H1 (cell line): ENCODE results near the gene MEFV. TPM values are rescaled to one million over a fixed set of nuclear protein-coding genes. Genes with fewer than 3 reads are reported as not detected.

Experiments used
- CTCF ChIA-PET: fragments of 300-600 bp; sonication (Branson Sonifier 250); formaldehyde crosslinking; loops from one replicate; lab custom pipeline; 2021; ENCODE audit not compliant: partially characterized antibody; lab: Charles Lee
- POLR2A ChIA-PET: fragments of 300-600 bp; sonication (Branson Sonifier 250); formaldehyde crosslinking; loops from one replicate; lab custom pipeline; 2021; ENCODE audit warnings: inconsistent platforms; ENCODE audit not compliant: partially characterized antibody; lab: Charles Lee
- DNase-seq, 2 experiments: peaks; one replicate each; pipeline versions ENCODE4 v3.0.0 to v3.0.0-alpha.2; 2010 to 2022; ENCODE audit warnings: low spot score in 2 of 2, low read depth in 1 of 2, mixed read lengths in 1 of 2
- FAIRE-seq: peaks from 2 replicates; lab custom pipeline; 2011; peaks lifted over from hg19 to GRCh38; lab: Jason Lieb, UNC
- H2AFZ ChIP-seq: 2 replicates; pipeline ENCODE4 v1.8.1; 2012; ENCODE audit warnings: low read length, inconsistent platforms
- H2AK5ac ChIP-seq: 2 replicates; pipeline ENCODE4 v1.6.1; 2013; ENCODE audit warnings: low read depth, low read length
- H2BK120ac ChIP-seq: replicated peaks from 2 replicates; pipeline ENCODE3; 2013; ENCODE audit warnings: low read depth, low read length, inconsistent platforms
- H2BK12ac ChIP-seq: 2 replicates; pipeline ENCODE4 v1.6.1; 2013; ENCODE audit warnings: low read depth, low read length
- H2BK15ac ChIP-seq: 2 replicates; pipeline ENCODE4 v1.6.1; 2013; ENCODE audit warnings: low read length
- H2BK20ac ChIP-seq: 2 replicates; pipeline ENCODE4 v1.6.1; 2013; ENCODE audit warnings: low read length
- H2BK5ac ChIP-seq: 2 replicates; pipeline ENCODE4 v1.6.1; 2013; ENCODE audit warnings: low read depth, low read length
- H3K14ac ChIP-seq: 2 replicates; pipeline ENCODE4 v1.6.1; 2013; ENCODE audit warnings: inconsistent platforms; ENCODE audit not compliant: insufficient read length
- H3K18ac ChIP-seq: 2 replicates; pipeline ENCODE4 v1.6.1; 2013; ENCODE audit warnings: low read length; ENCODE audit errors: extremely low read depth
- H3K23ac ChIP-seq: 2 replicates; pipeline ENCODE4 v1.6.1; 2013; ENCODE audit warnings: inconsistent platforms; ENCODE audit not compliant: insufficient read length
- H3K23me2 ChIP-seq: 2 replicates; pipeline ENCODE4 v1.6.1; 2013; ENCODE audit warnings: low read depth, low read length
- H3K27ac ChIP-seq: 2 replicates; pipeline ENCODE4 v1.6.1; 2011; ENCODE audit warnings: low read depth, low read length, inconsistent platforms
- H3K27me3 ChIP-seq, 4 experiments: replicated peaks in 1 of 4; 1 replicate in 1 of 4; 2 replicates in 3 of 4; pipeline versions ENCODE4 v1.6.1 to v1.8.1; 2011 to 2013; ENCODE audit warnings: low read length in 3 of 4, mild to moderate bottlenecking in 3 of 4, inconsistent platforms in 2 of 4, mixed read lengths in 2 of 4, moderate library complexity in 1 of 4; ENCODE audit not compliant: control insufficient read depth in 3 of 4, insufficient read depth in 3 of 4; ENCODE audit errors: extremely low read depth in 1 of 4
- H3K36me3 ChIP-seq, 4 experiments: 2 replicates each; pipeline versions ENCODE4 v1.6.1 to v1.8.1; 2011 to 2013; ENCODE audit warnings: mild to moderate bottlenecking in 4 of 4, low read length in 3 of 4, moderate library complexity in 2 of 4, control low read depth in 1 of 4, inconsistent platforms in 1 of 4; ENCODE audit not compliant: insufficient read depth in 4 of 4, control insufficient read depth in 2 of 4
- H3K4ac ChIP-seq: replicated peaks from 2 replicates; pipeline ENCODE3; 2013; ENCODE audit warnings: low read length, low read depth, mixed read lengths, inconsistent platforms; ENCODE audit not compliant: insufficient read length
- H3K4me1 ChIP-seq, 4 experiments: replicated peaks in 1 of 4; 1 replicate in 1 of 4; 2 replicates in 3 of 4; pipeline versions ENCODE4 v1.6.1 to v1.8.1; 2011 to 2013; ENCODE audit warnings: low read length in 3 of 4, inconsistent platforms in 2 of 4, mixed read lengths in 1 of 4; ENCODE audit not compliant: insufficient read depth in 4 of 4, control insufficient read depth in 3 of 4
- H3K4me2 ChIP-seq, 2 experiments: 2 replicates each; pipeline versions ENCODE4 v1.6.1 to v1.8.1; 2011 to 2013; ENCODE audit warnings: low read depth in 2 of 2, low read length in 2 of 2, control low read depth in 1 of 2, inconsistent platforms in 1 of 2, mild to moderate bottlenecking in 1 of 2; ENCODE audit not compliant: insufficient read depth in 1 of 2
- H3K4me3 ChIP-seq, 4 experiments: fragments of 200-600, 300-600 bp in 1 of 4; sonication (generic), shearing (Covaris generic), sonication (Bioruptor Twin) in 1 of 4; 2 replicates each; pipeline versions ENCODE4 v1.5.1 to v1.8.1; 2011 to 2016; ENCODE audit warnings: low read length in 4 of 4, low read depth in 3 of 4, control low read depth in 2 of 4, inconsistent platforms in 2 of 4, mild to moderate bottlenecking in 2 of 4, mixed read lengths in 1 of 4, moderate library complexity in 1 of 4; ENCODE audit not compliant: insufficient read depth in 2 of 4; ENCODE audit errors: extremely low read depth in 1 of 4
- H3K56ac ChIP-seq: replicated peaks from 2 replicates; pipeline ENCODE3; 2013; ENCODE audit warnings: low read depth, mild to moderate bottlenecking, mixed read lengths, low read length, inconsistent platforms; ENCODE audit not compliant: insufficient read length
- H3K79me1 ChIP-seq: 2 replicates; pipeline ENCODE4 v1.6.1; 2013; ENCODE audit warnings: low read depth, low read length, control low read depth
- H3K79me2 ChIP-seq, 2 experiments: 2 replicates each; pipeline versions ENCODE4 v1.6.1 to v1.8.1; 2012 to 2013; ENCODE audit warnings: low read length in 2 of 2, mild to moderate bottlenecking in 2 of 2, inconsistent platforms in 1 of 2; ENCODE audit not compliant: insufficient read depth in 2 of 2, control insufficient read depth in 1 of 2
- H3K9ac ChIP-seq, 4 experiments: replicated peaks in 1 of 4; 1 replicate in 1 of 4; 2 replicates in 3 of 4; pipeline versions ENCODE4 v1.6.1 to v1.8.1; 2011 to 2013; ENCODE audit warnings: low read depth in 3 of 4, low read length in 3 of 4, control low read depth in 2 of 4, mild to moderate bottlenecking in 2 of 4, moderate library complexity in 2 of 4, inconsistent platforms in 1 of 4; ENCODE audit errors: extremely low read depth in 1 of 4
- H3K9me3 ChIP-seq, 2 experiments: 2 replicates each; pipeline versions ENCODE4 v1.6.1 to v1.8.1; 2012 to 2013; ENCODE audit warnings: mild to moderate bottlenecking in 2 of 2, moderate library complexity in 2 of 2, control low read depth in 1 of 2, inconsistent platforms in 1 of 2, low read depth in 1 of 2, low read length in 1 of 2, mixed read lengths in 1 of 2; ENCODE audit not compliant: insufficient read depth in 2 of 2
- H4K20me1 ChIP-seq, 2 experiments: replicated peaks in 1 of 2; 2 replicates each; pipeline versions ENCODE3 to v1.8.1; 2011 to 2013; ENCODE audit warnings: inconsistent platforms in 2 of 2, low read length in 2 of 2, mild to moderate bottlenecking in 1 of 2; ENCODE audit not compliant: insufficient read depth in 2 of 2, control insufficient read depth in 1 of 2
- H4K5ac ChIP-seq: 2 replicates; pipeline ENCODE4 v1.6.1; 2013; ENCODE audit warnings: low read length, low read depth, mixed read lengths, inconsistent platforms; ENCODE audit not compliant: insufficient read length
- H4K8ac ChIP-seq: 2 replicates; pipeline ENCODE4 v1.8.0; 2013; ENCODE audit warnings: mild to moderate bottlenecking, moderate library complexity, low read length, inconsistent platforms; ENCODE audit not compliant: insufficient read depth; ENCODE audit errors: extremely low read depth
- H4K91ac ChIP-seq: replicated peaks from 2 replicates; pipeline ENCODE3; 2013; ENCODE audit warnings: low read length, mixed read lengths, inconsistent platforms; ENCODE audit not compliant: insufficient read length
- ATF2 ChIP-seq: IDR thresholded peaks from 2 replicates; pipeline ENCODE4 v1.6.1; 2012; ENCODE audit warnings: low read length, inconsistent platforms
- JUN ChIP-seq: IDR thresholded peaks from 2 replicates; pipeline ENCODE4 v1.6.1; 2011; ENCODE audit warnings: low read depth, mild to moderate bottlenecking, improper control_type of control experiment, low read length
- RFX5 ChIP-seq: IDR thresholded peaks from 2 replicates; pipeline ENCODE4 v1.6.1; 2011; ENCODE audit warnings: low read depth, low read length, improper control_type of control experiment, borderline replicate concordance
- RXRA ChIP-seq: IDR thresholded peaks from 2 replicates; pipeline ENCODE4 v1.6.1; 2011; ENCODE audit warnings: low read depth, mild to moderate bottlenecking, low read length, moderate library complexity; ENCODE audit not compliant: insufficient read depth
- SIN3A ChIP-seq, 2 experiments: IDR thresholded peaks in 1 of 2; conservative IDR thresholded peaks in 1 of 2; 2 replicates each; pipeline ENCODE4 v1.6.1; 2011 to 2012; ENCODE audit warnings: low read length in 2 of 2, improper control_type of control experiment in 1 of 2, low read depth in 1 of 2, mild to moderate bottlenecking in 1 of 2
- SP2 ChIP-seq: IDR thresholded peaks from 2 replicates; pipeline ENCODE4 v1.6.1; 2012; ENCODE audit warnings: mild to moderate bottlenecking, low read length, inconsistent platforms
- TAF7 ChIP-seq: optimal IDR thresholded peaks from 2 replicates; pipeline ENCODE3; 2011; ENCODE audit warnings: low read depth, mild to moderate bottlenecking, inconsistent platforms, low read length, moderate library complexity, borderline replicate concordance
- TCF12 ChIP-seq: IDR thresholded peaks from 2 replicates; pipeline ENCODE4 v1.6.1; 2011; ENCODE audit warnings: low read depth, mild to moderate bottlenecking, low read length
- WGBS, 2 experiments: shearing (Covaris generic) in 1 of 2; methylation state at CpG; one replicate each; pipeline versions ENCODE4 v1.1.6 to v1.1.7; 2013 to 2015; ENCODE audit warnings: low lambda C conversion rate in 2 of 2, mixed read lengths in 2 of 2, inconsistent platforms in 1 of 2, low coverage in 1 of 2, missing lambda C conversion rate in 1 of 2; ENCODE audit not compliant: insufficient replicate concordance in 2 of 2, insufficient coverage in 1 of 2, insufficient read length in 1 of 2; ENCODE audit errors: extremely low coverage in 1 of 2, missing lambda C conversion rate in 1 of 2; 5-methylcytosine and 5-hydroxymethylcytosine counted together
- polyA plus RNA-seq, 7 experiments: library from polyadenylated mRNA; depleted of rRNA in 3 of 7; stranded (reverse) in 5 of 7; unstranded in 2 of 7; fragments of >200 nt in 5 of 7; fragments of 200-250 nt in 2 of 7; gene quantifications; 1 replicate in 5 of 7; 2 replicates in 1 of 7; 4 replicates in 1 of 7; pipeline versions ENCODE4 v1.2.1 to v1.2.3, GENCODE V29; 2011 to 2013; ENCODE audit warnings: missing spikeins in 2 of 7, mixed read lengths in 2 of 7
- total RNA-seq: library from RNA; stranded (reverse); fragmentation: NEBNext Ultra II Directional; extraction: Animal tissue kit (Norgen Biotek cat#: 25700); gene quantifications from 2 replicates; pipeline ENCODE4 v1.2.1, GENCODE V29; 2021

Gene MEFV
- total and polyA plus RNA-seq, 2 of the 8 experiments (the other 6 are each of a cell fraction or from before 2014, with no cell fraction given): 0.03 TPM; not detected in 1

- Histone ChIP-seq H3K27ac (peak overlapping the region; percentile 97), H2BK15ac (no peak overlapping the region), H3K4ac (peak overlapping the region; percentile 75), H3K23ac (no peak overlapping the region), H3K4me1 (peaks cover 0 to 8% (median 1%) of the 10 kb centered on the region in 4 experiments; a peak in 4 of 7 replicates), H3K9ac (peak overlapping the region; percentile 86 to 94 (median 91)), H4K91ac (no peak overlapping the region), H3K18ac (no peak overlapping the region), H4K8ac (peak overlapping the region; percentile 96), H3K56ac (peak overlapping the region; percentile 70), H2AFZ (no peak overlapping the region), H3K9me3 (peaks cover 15 to 20% of the 10 kb centered on the region in 2 experiments), H2BK5ac (no peak overlapping the region; the same call in 1 of the 2 replicates), H2BK20ac (no peak overlapping the region), H3K27me3 (no peaks in the 10 kb centered on the region), H3K4me2 (peak overlapping the region; percentile 99), H4K20me1 (peaks cover 5 to 9% of the 10 kb centered on the region in 2 experiments), H3K79me2 (peaks cover 20 to 44% of the 10 kb centered on the region in 2 experiments), H3K23me2 (peaks cover 8% of the 10 kb centered on the region), H2AK5ac (no peak overlapping the region), H2BK12ac (no peak overlapping the region; the same call in 1 of the 2 replicates), H3K4me3 (peak overlapping the region; percentile 81 to 99 (median 97)), H3K14ac (no peak overlapping the region), H3K36me3 (peaks cover 7 to 32% (median 22%) of the 10 kb centered on the region in 4 experiments; a peak in 7 of 8 replicates), H2BK120ac (no peak overlapping the region), H3K79me1 (peaks cover 12% of the 10 kb centered on the region), H4K5ac (peak overlapping the region; percentile 9)
- WGBS, 2 experiments: 8% methylated on average over 54 of the region's 56 CpGs; no CpG with 5 or more reads in 1 of the 2 experiments
- CTCF ChIA-PET: interaction anchor here (0.7 to 2.2 kb wide), 5 partner anchors 12 to 50 kb away, joined by 3 to 12 read pairs (median 4); no protein-coding TSS in a partner anchor
- DNase-seq (no peak), FAIRE-seq (no peak)
- POLR2A ChIA-PET: interaction anchor here (0.5 to 5.3 kb wide), 22 partner anchors 9 to 393 kb away, joined by 3 to 64 read pairs (median 4); partner anchors contain the start of genes NAA60, TIGD7, ZNF200 and ZNF597
- no peak for TF ChIP-seq TAF7
- no peak for TF ChIP-seq JUN
- 0 out of 4 replicates have a peak, but pooled peaks of 1 of the 2 experiments have one; percentile 2 for TF ChIP-seq SIN3A (conservative IDR thresholded peaks at IDR 0.05 in 1 of 2, IDR thresholded peaks at IDR 0.05 in 1 of 2; ENCODE audit: low read depth in 1 of 2, low read length in 2 of 2)
- TF ChIP-seq RFX5: no peak
- TF ChIP-seq RXRA: no peak
- no peak for TF ChIP-seq ATF2
- TF ChIP-seq SP2: no peak
- no peak for TF ChIP-seq TCF12
Measured at GRCh38 chr16:3283543-3284447, 27.4 kb upstream of the MEFV start.
